Stimulated activated CD8-positive, alpha-beta memory T cell treated with anti-CD3 and anti-CD28 coated beads, Interleukin-12 subunit alpha, Interleukin-12 subunit beta, amount 100 ng/mL, for 1 hour (primary cell): ENCODE measurements around the gene DNAAF8.
"Not testable (repeated sequence)": the region's sequence is repeated elsewhere in the genome, so short reads cannot be mapped to it uniquely, and the experiment has no call there.

ENCODE experiments used
- DNase-seq: peaks from one replicate; pipeline ENCODE4 v3.0.0-alpha.2; 2020; ENCODE audit warnings: low read depth

Gene DNAAF8

GRCh38 chr16:4783251-4783950 is 49.1 kb downstream of the DNAAF8 start:
- DNase-seq, result no peak

GRCh38 chr16:4783951-4784336 is 49.6 kb downstream of the DNAAF8 start:
- DNase-seq, result no peak

GRCh38 chr16:4784444-4784987 is 50.2 kb downstream of the DNAAF8 start:
- not testable (repeated sequence) for DNase-seq

GRCh38 chr16:4785758-4786433 is 51.6 kb downstream of the DNAAF8 start:
- DNase-seq, result no peak

- no peak for DNase-seq
Observed at GRCh38 chr16:4787068-4787467, 52.7 kb downstream of the DNAAF8 start.

- DNase-seq, result no peak
Observed at GRCh38 chr16:4787627-4788482, 53.5 kb downstream of the DNAAF8 start, which contains the start of gene SEPTIN12. SEPTIN12 (minus strand) TSS chr16:4788345; CDS start chr16:4787645, 700 bp downstream.

- no peak for DNase-seq
Observed at GRCh38 chr16:4788489-4788889, 54.2 kb downstream of the DNAAF8 start.

GRCh38 chr16:4788910-4789309 is 54.6 kb downstream of the DNAAF8 start:
- DNase-seq, result no peak

GRCh38 chr16:4790261-4790660 is 55.9 kb downstream of the DNAAF8 start:
- DNase-seq, result no peak

- DNase-seq, result no peak
Observed at GRCh38 chr16:4790871-4791270, 56.5 kb downstream of the DNAAF8 start.

- no peak for DNase-seq
Observed at GRCh38 chr16:4792951-4793513, 58.7 kb downstream of the DNAAF8 start.

GRCh38 chr16:4795181-4795827 is 61.0 kb downstream of the DNAAF8 start, which contains the start of gene SMIM22:
SMIM22 (plus strand) TSS chr16:4795369; CDS start chr16:4795735, 366 bp downstream.
- no peak for DNase-seq

- no peak for DNase-seq
Observed at GRCh38 chr16:4795828-4796572, 61.7 kb downstream of the DNAAF8 start.

GRCh38 chr16:4796982-4797804 is 62.9 kb downstream of the DNAAF8 start:
- DNase-seq, result no peak

GRCh38 chr16:4797805-4798252 is 63.5 kb downstream of the DNAAF8 start:
- DNase-seq, result no peak

- no peak for DNase-seq
Observed at GRCh38 chr16:4798456-4798855, 64.1 kb downstream of the DNAAF8 start.
